CD4-positive, alpha-beta memory T cell (primary cell): Measurements from ENCODE around the gene ADGRG6. TPM values are rescaled to one million over a fixed set of nuclear protein-coding genes. Genes with fewer than 3 reads are reported as not detected.

ENCODE experiments used
- CTCF ChIA-PET: fragments of 350-600 bp; sonication (Branson Sonifier 250); formaldehyde crosslinking; loops from one replicate; lab custom pipeline; 2021; ENCODE audit warnings: inconsistent platforms; ENCODE audit not compliant: partially characterized antibody; lab: Charles Lee
- POLR2A ChIA-PET: fragments of 350-600 bp; sonication (Branson Sonifier 250); formaldehyde crosslinking; loops from one replicate; lab custom pipeline; 2021; ENCODE audit not compliant: partially characterized antibody; lab: Charles Lee
- DNase-seq, 5 donors: peaks; one replicate each; pipeline versions ENCODE4 v3.0.0 to v3.0.0-alpha.2; 2020 to 2022; ENCODE audit warnings: mixed read lengths in 1 of 5
- H3K27ac ChIP-seq: one replicate; pipeline ENCODE4 v1.7.0; 2013; ENCODE audit warnings: low read depth, low read length
- H3K27me3 ChIP-seq: 2 replicates; pipeline ENCODE4 v1.7.0; 2013; ENCODE audit warnings: mild to moderate bottlenecking, low read length, moderate library complexity; ENCODE audit not compliant: insufficient read depth
- H3K36me3 ChIP-seq: 2 replicates; pipeline ENCODE4 v1.7.0; 2013; ENCODE audit warnings: mild to moderate bottlenecking, low read length, moderate library complexity; ENCODE audit not compliant: insufficient read depth
- H3K4me1 ChIP-seq: 2 replicates; pipeline ENCODE4 v1.7.0; 2013; ENCODE audit warnings: mild to moderate bottlenecking, low read length, moderate library complexity; ENCODE audit not compliant: insufficient read depth
- H3K4me3 ChIP-seq, 2 donors: one replicate each; pipeline ENCODE4 v1.7.0; 2013; ENCODE audit warnings: low read length in 2 of 2, mild to moderate bottlenecking in 1 of 2
- H3K9me3 ChIP-seq, 2 donors: one replicate each; pipeline ENCODE4 v1.7.0; 2013; ENCODE audit warnings: low read length in 2 of 2, control low read depth in 1 of 2; ENCODE audit not compliant: control insufficient read depth in 1 of 2
- H3K27ac Mint-ChIP-seq, 7 donors: one replicate each; pipeline ENCODE4 v1.8.0; 2020 to 2021; ENCODE audit warnings: mixed read lengths in 7 of 7, mild to moderate bottlenecking in 6 of 7, inconsistent platforms in 3 of 7, moderate library complexity in 3 of 7
- H3K27me3 Mint-ChIP-seq, 2 donors: one replicate each; pipeline ENCODE4 v1.8.0; 2020 to 2021; ENCODE audit warnings: mixed read lengths in 2 of 2
- H3K36me3 Mint-ChIP-seq, 2 donors: one replicate each; pipeline ENCODE4 v1.8.0; 2020 to 2021; ENCODE audit warnings: mixed read lengths in 2 of 2, inconsistent platforms in 1 of 2, mild to moderate bottlenecking in 1 of 2
- H3K4me1 Mint-ChIP-seq, 4 donors: one replicate each; pipeline ENCODE4 v1.8.0; 2020 to 2021; ENCODE audit warnings: mixed read lengths in 4 of 4, mild to moderate bottlenecking in 1 of 4
- H3K4me3 Mint-ChIP-seq, 8 donors: one replicate each; pipeline ENCODE4 v1.8.0; 2020 to 2021; ENCODE audit warnings: mixed read lengths in 8 of 8, mild to moderate bottlenecking in 7 of 8, moderate library complexity in 6 of 8, inconsistent platforms in 3 of 8
- H3K9me3 Mint-ChIP-seq, 8 donors: one replicate each; pipeline ENCODE4 v1.8.0; 2020 to 2021; ENCODE audit warnings: mixed read lengths in 8 of 8, mild to moderate bottlenecking in 5 of 8, inconsistent platforms in 3 of 8, moderate library complexity in 1 of 8
- intact Hi-C: fragments of 100-400 bp; cut with micrococcal nuclease; formaldehyde crosslinking; loops from one replicate; pipeline ENCODE4 v1.15.1; 2023
- polyA plus RNA-seq, 2 donors: library from polyadenylated mRNA; unstranded; fragments of 300-500 nt; fragmentation: Illumina TruSeq; gene quantifications; one replicate each; pipeline ENCODE4 v1.2.3, GENCODE V29; 2021
- total RNA-seq, 2 experiments: library from RNA; stranded (reverse); gene quantifications; one replicate each; pipeline ENCODE4 v1.2.3, GENCODE V29; 2021

ADGRG6 gene
- total and polyA plus RNA-seq, 4 experiments from 2014 or later = 0.22 to 0.47 TPM; not detected in 2

- intact Hi-C loops = no loop called here
Measured at GRCh38 chr6:142441716-142442115, 139.9 kb downstream of the ADGRG6 start.

GRCh38 chr6:142443102-142443501 is 141.3 kb downstream of the ADGRG6 start:
- ChIA-PET CTCF (interaction anchor here (1.5 kb wide), 1 partner anchor 31 kb away, joined by 7 read pairs; no protein-coding TSS in a partner anchor), POLR2A (no interaction called here)
- peaks cover 7 to 10% of the 10 kb centered on the region in 2 donors for H3K27me3 Mint-ChIP-seq
- Histone ChIP-seq H3K9me3 (no peaks in the 10 kb centered on the region), H3K36me3 (no peaks in the 10 kb centered on the region), H3K4me3 (no peak overlapping the region), H3K27ac (no peak overlapping the region), H3K27me3 (no peaks in the 10 kb centered on the region), H3K4me1 (no peaks in the 10 kb centered on the region)
- intact Hi-C loops = no loop called here
- no peaks in the 10 kb centered on the region for H3K4me1 Mint-ChIP-seq
- H3K36me3 Mint-ChIP-seq = no peaks in the 10 kb centered on the region
- no peak overlapping the region for H3K4me3 Mint-ChIP-seq
- no peaks in the 10 kb centered on the region for H3K9me3 Mint-ChIP-seq
- no peak for DNase-seq
- no peak overlapping the region for H3K27ac Mint-ChIP-seq

More at GRCh38 chr6:142441716-142442115, 139.9 kb downstream of the ADGRG6 start:
- Mint-ChIP-seq H3K27ac (no peak overlapping the region), H3K27me3 (peaks cover 9 to 10% of the 10 kb centered on the region in 2 donors), H3K4me3 (no peak overlapping the region), H3K9me3 (no peaks in the 10 kb centered on the region), H3K4me1 (no peaks in the 10 kb centered on the region), H3K36me3 (no peaks in the 10 kb centered on the region)
- no peak for DNase-seq
- H3K27me3 ChIP-seq = no peaks in the 10 kb centered on the region
- H3K36me3 ChIP-seq = no peaks in the 10 kb centered on the region
- CTCF ChIA-PET = no interaction called here
- no peaks in the 10 kb centered on the region for H3K4me1 ChIP-seq
- POLR2A ChIA-PET = no interaction called here
- H3K4me3 ChIP-seq = no peak overlapping the region
- no peaks in the 10 kb centered on the region for H3K9me3 ChIP-seq
- H3K27ac ChIP-seq = no peak overlapping the region

GRCh38 chr6:142443532-142443931 is 141.7 kb downstream of the ADGRG6 start:
- no peaks in the 10 kb centered on the region for H3K27me3 ChIP-seq
- intact Hi-C loops = no loop called here
- no peak overlapping the region for H3K27ac Mint-ChIP-seq
- no peaks in the 10 kb centered on the region for H3K9me3 ChIP-seq
- no peak overlapping the region for H3K27ac ChIP-seq
- no peak overlapping the region for H3K4me3 Mint-ChIP-seq
- no peaks in the 10 kb centered on the region for H3K36me3 ChIP-seq
- no peaks in the 10 kb centered on the region for H3K36me3 Mint-ChIP-seq
- ChIA-PET CTCF (interaction anchor here (1.5 kb wide), 1 partner anchor 31 kb away, joined by 7 read pairs; no protein-coding TSS in a partner anchor), POLR2A (no interaction called here)
- no peak overlapping the region for H3K4me3 ChIP-seq
- no peaks in the 10 kb centered on the region for H3K9me3 Mint-ChIP-seq
- H3K4me1 ChIP-seq = no peaks in the 10 kb centered on the region
- peaks cover 7 to 11% of the 10 kb centered on the region in 2 donors for H3K27me3 Mint-ChIP-seq
- no peaks in the 10 kb centered on the region for H3K4me1 Mint-ChIP-seq
- no peak for DNase-seq

GRCh38 chr6:142444376-142444775 is 142.6 kb downstream of the ADGRG6 start:
- DNase-seq = no peak
- intact Hi-C loops = no loop called here
- Histone ChIP-seq H3K9me3 (no peaks in the 10 kb centered on the region), H3K27me3 (no peaks in the 10 kb centered on the region), H3K4me3 (no peak overlapping the region), H3K36me3 (no peaks in the 10 kb centered on the region), H3K27ac (no peak overlapping the region), H3K4me1 (no peaks in the 10 kb centered on the region)
- ChIA-PET CTCF (interaction anchor here (1.0 kb wide), 1 partner anchor 24 kb away, joined by 3 read pairs; no protein-coding TSS in a partner anchor), POLR2A (no interaction called here)
- no peaks in the 10 kb centered on the region for H3K4me1 Mint-ChIP-seq
- no peak overlapping the region for H3K4me3 Mint-ChIP-seq
- no peak overlapping the region for H3K27ac Mint-ChIP-seq
- no peaks in the 10 kb centered on the region for H3K36me3 Mint-ChIP-seq
- H3K9me3 Mint-ChIP-seq = no peaks in the 10 kb centered on the region
- H3K27me3 Mint-ChIP-seq = peaks cover 7 to 11% of the 10 kb centered on the region in 2 donors

GRCh38 chr6:142444881-142445301 is 143.1 kb downstream of the ADGRG6 start:
- intact Hi-C loops = no loop called here
- no peak overlapping the region for H3K27ac Mint-ChIP-seq
- POLR2A ChIA-PET = no interaction called here
- no peaks in the 10 kb centered on the region for H3K9me3 ChIP-seq
- H3K27me3 ChIP-seq = no peaks in the 10 kb centered on the region
- H3K27me3 Mint-ChIP-seq = peaks cover 7 to 10% of the 10 kb centered on the region in 2 donors
- H3K4me1 ChIP-seq = no peaks in the 10 kb centered on the region
- no peak for DNase-seq
- H3K4me1 Mint-ChIP-seq = no peaks in the 10 kb centered on the region
- H3K4me3 Mint-ChIP-seq = no peak overlapping the region
- no peaks in the 10 kb centered on the region for H3K36me3 ChIP-seq
- CTCF ChIA-PET = interaction anchor here (1.0 kb wide), 1 partner anchor 24 kb away, joined by 3 read pairs; no protein-coding TSS in a partner anchor
- H3K36me3 Mint-ChIP-seq = no peaks in the 10 kb centered on the region
- no peak overlapping the region for H3K4me3 ChIP-seq
- H3K9me3 Mint-ChIP-seq = no peaks in the 10 kb centered on the region
- H3K27ac ChIP-seq = no peak overlapping the region

GRCh38 chr6:142446168-142446567 is 144.4 kb downstream of the ADGRG6 start:
- intact Hi-C loops = no loop called here
- H3K4me1 ChIP-seq = no peaks in the 10 kb centered on the region
- H3K27ac ChIP-seq = no peak overlapping the region
- peaks cover 0 to 2% (median 0%) of the 10 kb centered on the region in 8 donors for H3K9me3 Mint-ChIP-seq
- no peaks in the 10 kb centered on the region for H3K36me3 ChIP-seq
- no peaks in the 10 kb centered on the region for H3K9me3 ChIP-seq
- DNase-seq = no peak
- H3K27me3 ChIP-seq = no peaks in the 10 kb centered on the region
- H3K4me3 ChIP-seq = no peak overlapping the region
- no peak overlapping the region for H3K27ac Mint-ChIP-seq
- ChIA-PET POLR2A (no interaction called here), CTCF (interaction anchor here (1.5 kb wide), 1 partner anchor 29 kb away, joined by 5 read pairs; no protein-coding TSS in a partner anchor)
- no peaks in the 10 kb centered on the region for H3K4me1 Mint-ChIP-seq
- peaks cover 4 to 9% of the 10 kb centered on the region in 2 donors for H3K27me3 Mint-ChIP-seq
- no peak overlapping the region for H3K4me3 Mint-ChIP-seq
- no peaks in the 10 kb centered on the region for H3K36me3 Mint-ChIP-seq

GRCh38 chr6:142446576-142446975 is 144.8 kb downstream of the ADGRG6 start:
- intact Hi-C loops = no loop called here
- ChIA-PET CTCF (interaction anchor here (1.5 kb wide), 1 partner anchor 28 kb away, joined by 5 read pairs; no protein-coding TSS in a partner anchor), POLR2A (no interaction called here)
- Mint-ChIP-seq H3K36me3 (no peaks in the 10 kb centered on the region), H3K4me1 (no peaks in the 10 kb centered on the region), H3K27ac (no peak overlapping the region), H3K9me3 (peaks cover 0 to 2% (median 0%) of the 10 kb centered on the region in 8 donors), H3K4me3 (no peak overlapping the region), H3K27me3 (peaks cover 2 to 9% of the 10 kb centered on the region in 2 donors)
- no peak overlapping the region for H3K4me3 ChIP-seq
- no peaks in the 10 kb centered on the region for H3K4me1 ChIP-seq
- H3K27ac ChIP-seq = no peak overlapping the region
- no peaks in the 10 kb centered on the region for H3K36me3 ChIP-seq
- no peaks in the 10 kb centered on the region for H3K9me3 ChIP-seq
- no peak for DNase-seq
- no peaks in the 10 kb centered on the region for H3K27me3 ChIP-seq
